ENCODE data around the gene HDAC9.

- TF ChIP-seq CTCF (conservative IDR thresholded peaks at IDR 0.05; ENCODE audit: low read length) (no peak), EZH2phosphoT487 (IDR thresholded peaks at IDR 0.05; ENCODE audit: borderline replicate concordance) (no peak)
Measured at GRCh38 chr7:18820981-18821380, 325.4 kb downstream of the HDAC9 start.

All from Loucy (cell line).